PC-3 (cell line): ENCODE measurements around the gene MISP. TPM values are rescaled to one million over a fixed set of nuclear protein-coding genes. Genes with fewer than 3 reads are reported as not detected.

ENCODE experiments used
- ATAC-seq: fragments of 200-7000 bp; cut with Tn5 transposase; 2 replicates; pipeline ENCODE4 v1.9.1; 2020; ENCODE audit warnings: mild to moderate bottlenecking, moderate library complexity
- BruUV-seq: library from RNA; stranded (reverse); fragments of 400-500 nt; replicated peaks from 2 replicates; lab custom pipeline; 2021; lab: Mats Ljungman, UMichigan
- CTCF ChIA-PET: fragments of 300-600 bp; sonication (Branson Sonifier 250); formaldehyde crosslinking; loops from one replicate; lab custom pipeline; 2022; ENCODE audit warnings: antibody characterized with exemption; lab: Charles Lee
- POLR2A ChIA-PET: fragments of 300-600 bp; sonication (Branson Sonifier 250); formaldehyde crosslinking; loops from one replicate; lab custom pipeline; 2022; ENCODE audit warnings: antibody characterized with exemption; ENCODE audit not compliant: unreplicated experiment; lab: Charles Lee
- DNase-seq: peaks from one replicate; pipeline ENCODE4 v3.0.0-alpha.2; 2015
- H2AFZ ChIP-seq: fragments of 300-600 bp; sonication (generic); 2 replicates; pipeline ENCODE4 v1.6.0; 2016; ENCODE audit warnings: antibody characterized with exemption, low read length
- H3F3A ChIP-seq: fragments of 300-600 bp; sonication (generic); one replicate; pipeline ENCODE4 v1.6.0; 2017; ENCODE audit warnings: antibody characterized with exemption, low read length, control low read depth, mild to moderate bottlenecking; ENCODE audit not compliant: unreplicated experiment
- H3K27ac ChIP-seq: fragments of 300-600 bp; sonication (generic); 2 replicates; pipeline ENCODE4 v1.5.1; 2016; ENCODE audit warnings: mild to moderate bottlenecking, low read length
- H3K27me3 ChIP-seq: fragments of 300-600 bp; sonication (generic); 2 replicates; pipeline ENCODE4 v1.6.1; 2016; ENCODE audit warnings: low read length, mixed read lengths
- H3K36me3 ChIP-seq: fragments of 300-600 bp; sonication (generic); 2 replicates; pipeline ENCODE4 v1.6.1; 2016; ENCODE audit warnings: low read depth, mixed run types, low read length, mixed read lengths
- H3K4me1 ChIP-seq: fragments of 300-600 bp; sonication (generic); 2 replicates; pipeline ENCODE4 v1.5.1; 2016; ENCODE audit warnings: low read length; ENCODE audit not compliant: insufficient read depth
- H3K4me2 ChIP-seq: fragments of 300-600 bp; sonication (generic); 2 replicates; pipeline ENCODE4 v1.6.0; 2016; ENCODE audit warnings: low read length
- H3K4me3 ChIP-seq: fragments of 300-600 bp; sonication (generic); 2 replicates; pipeline ENCODE4 v1.5.1; 2016; ENCODE audit warnings: mild to moderate bottlenecking, low read length, mixed read lengths
- H3K79me2 ChIP-seq: fragments of 300-600 bp; sonication (generic); 2 replicates; pipeline ENCODE4 v1.6.1; 2017; ENCODE audit warnings: low read length, mixed read lengths
- H3K9ac ChIP-seq: fragments of 300-600 bp; sonication (generic); 2 replicates; pipeline ENCODE4 v1.6.0; 2016; ENCODE audit warnings: mild to moderate bottlenecking, low read length
- H3K9me2 ChIP-seq: fragments of 300-600 bp; sonication (generic); replicated peaks from 2 replicates; pipeline ENCODE4 v1.6.1; 2016; ENCODE audit warnings: mixed run types, low read length, mixed read lengths
- H3K9me3 ChIP-seq: fragments of 300-600 bp; sonication (generic); 2 replicates; pipeline ENCODE4 v1.6.1; 2016; ENCODE audit warnings: low read length, mixed read lengths
- H4K20me1 ChIP-seq: fragments of 300-600 bp; sonication (generic); 2 replicates; pipeline ENCODE4 v1.6.1; 2016; ENCODE audit warnings: low read length, mixed read lengths
- CTCF ChIP-seq: fragments of 300-600 bp; sonication (generic); conservative IDR thresholded peaks from 2 replicates; pipeline ENCODE4 v1.5.1; 2017; ENCODE audit warnings: antibody characterized with exemption, low read depth, mild to moderate bottlenecking, low read length
- EZH2 ChIP-seq: fragments of 300-600 bp; sonication (generic); IDR thresholded peaks from one replicate; pipeline ENCODE4 v1.6.1; 2017; ENCODE audit warnings: antibody characterized with exemption, mild to moderate bottlenecking, low read length; ENCODE audit not compliant: unreplicated experiment
- EZH2phosphoT487 ChIP-seq: fragments of 300-600 bp; sonication (generic); IDR thresholded peaks from 2 replicates; pipeline ENCODE4 v1.6.1; 2018; ENCODE audit warnings: mild to moderate bottlenecking, antibody characterized with exemption, low read length, borderline replicate concordance
- intact Hi-C: fragments of 100-400 bp; cut with micrococcal nuclease; formaldehyde crosslinking; loops from 2 replicates; pipeline ENCODE4 v1.9.0; 2023
- total RNA-seq: library from RNA; depleted of rRNA; stranded (reverse); fragments of >200 nt; gene quantifications from 2 replicates; pipeline ENCODE4 v1.2.3, GENCODE V29; 2014

Gene MISP
- total RNA-seq, 1 experiment from 2014 or later = 115 TPM

DNA sequence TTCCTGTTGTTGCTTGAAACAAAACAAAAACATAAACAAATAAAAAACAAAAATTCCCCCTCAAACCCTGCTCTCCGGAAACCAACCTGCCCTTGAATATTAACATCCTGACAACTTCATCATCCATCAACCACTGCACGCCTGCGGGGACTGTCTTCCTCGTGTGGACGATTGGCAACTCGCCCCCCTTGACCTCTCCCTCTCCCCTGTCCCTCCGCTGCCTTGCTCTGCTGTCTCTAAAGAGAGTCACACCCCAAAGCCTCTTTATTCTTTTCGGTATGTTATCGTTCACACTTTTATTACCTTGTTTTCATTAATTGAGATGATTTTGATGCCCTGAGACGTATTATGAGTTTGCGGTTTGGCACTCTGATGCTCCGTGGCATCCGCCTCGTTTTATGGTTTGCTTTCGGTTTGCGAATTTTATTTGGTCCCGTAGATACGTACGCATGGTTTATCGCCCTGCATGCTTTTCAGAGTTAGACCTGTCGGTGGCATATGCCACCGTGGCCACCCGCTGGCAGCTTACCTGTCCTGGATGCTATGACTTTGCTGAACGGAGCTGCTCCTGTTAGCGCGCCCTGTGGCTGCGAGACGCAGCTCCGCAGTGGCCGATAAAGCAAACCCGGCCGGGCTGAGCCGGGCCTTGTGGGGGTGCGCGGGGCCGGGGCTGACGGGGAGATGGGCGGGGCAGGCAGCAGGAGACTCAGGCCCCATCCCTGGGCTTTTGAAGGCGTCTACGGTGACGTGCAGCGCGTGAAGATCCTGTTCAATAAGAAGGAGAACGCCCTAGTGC, 56.9 kb downstream of the MISP start:
- Histone ChIP-seq H3K4me2 (no peak overlapping the region), H3K4me1 (no peaks in the 10 kb centered on the region), H3K9me2 (no peaks in the 10 kb centered on the region), H3K4me3 (no peak overlapping the region), H3F3A (no peaks in the 10 kb centered on the region), H3K79me2 (peaks cover 53% of the 10 kb centered on the region), H3K36me3 (peaks cover 65% of the 10 kb centered on the region), H3K9me3 (no peaks in the 10 kb centered on the region), H3K9ac (no peak overlapping the region), H3K27me3 (no peaks in the 10 kb centered on the region), H4K20me1 (peaks cover 52% of the 10 kb centered on the region), H3K27ac (no peak overlapping the region), H2AFZ (no peak overlapping the region)
- ChIA-PET CTCF (no interaction called here), POLR2A (no interaction called here)
- DNase-seq (no peak), ATAC-seq (no peak)
- intact Hi-C loops = no loop called here
- no peak for TF ChIP-seq CTCF
- no peak for TF ChIP-seq EZH2phosphoT487
- TF ChIP-seq EZH2 = no peak
- BruUV-seq = no TSS peak

DNA sequence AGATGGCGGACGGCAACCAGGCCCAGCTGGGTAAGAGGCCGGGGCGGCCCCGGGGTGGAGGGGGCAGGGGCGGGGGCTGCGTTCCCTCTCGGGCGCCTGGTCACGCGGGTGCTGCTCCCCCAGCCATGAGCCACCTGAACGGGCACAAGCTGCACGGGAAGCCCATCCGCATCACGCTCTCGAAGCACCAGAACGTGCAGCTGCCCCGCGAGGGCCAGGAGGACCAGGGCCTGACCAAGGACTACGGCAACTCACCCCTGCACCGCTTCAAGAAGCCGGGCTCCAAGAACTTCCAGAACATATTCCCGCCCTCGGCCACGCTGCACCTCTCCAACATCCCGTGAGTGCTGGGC, 57.5 kb downstream of the MISP start:
- Histone ChIP-seq H3F3A (no peaks in the 10 kb centered on the region), H3K36me3 (peaks cover 59% of the 10 kb centered on the region), H4K20me1 (peaks cover 47% of the 10 kb centered on the region), H3K4me3 (no peak overlapping the region), H2AFZ (no peak overlapping the region), H3K4me1 (no peaks in the 10 kb centered on the region), H3K9me3 (no peaks in the 10 kb centered on the region), H3K4me2 (no peak overlapping the region), H3K79me2 (peaks cover 47% of the 10 kb centered on the region), H3K27ac (no peak overlapping the region), H3K9me2 (no peaks in the 10 kb centered on the region), H3K9ac (no peak overlapping the region), H3K27me3 (no peaks in the 10 kb centered on the region)
- POLR2A ChIA-PET = no interaction called here
- BruUV-seq = no TSS peak
- TF ChIP-seq CTCF (no peak), EZH2 (no peak), EZH2phosphoT487 (no peak)
- DNase-seq = no peak
- intact Hi-C loops = no loop called here
- no peak for ATAC-seq
- CTCF ChIA-PET = no interaction called here
